Omental fat pad (tissue), 4 donors: ENCODE results near the gene ITGA1. TPM values are rescaled to one million over a fixed set of nuclear protein-coding genes. Genes with fewer than 3 reads are reported as not detected.
A peak's percentile ranks its signal among the peaks of the same experiment; 100 is the strongest.

Source experiments
- ATAC-seq: fragments of 150-250 bp; one replicate; pipeline ENCODE4 v1.9.1; 2016; ENCODE audit warnings: mild to moderate bottlenecking, moderate library complexity; ENCODE audit not compliant: low FRiP score
- DNase-seq: peaks from one replicate; pipeline ENCODE4 v3.0.0-alpha.2; 2019; ENCODE audit warnings: low spot score
- CTCF ChIP-seq, 3 donors: fragments of 450-650 bp; IDR thresholded peaks; one replicate each; pipeline ENCODE4 v1.5.1; 2016 to 2017; ENCODE audit warnings: antibody characterized with exemption in 3 of 3, mild to moderate bottlenecking in 3 of 3, moderate library complexity in 2 of 3
- total RNA-seq, 4 donors: library from RNA; depleted of rRNA; stranded (reverse); fragments of >200 nt; gene quantifications; one replicate each; pipeline ENCODE4 v1.1.0, GENCODE V29; 2016

ITGA1 gene
- total RNA-seq, 4 donors from 2014 or later: 23.0 to 181 (median 55.0) TPM

- ATAC-seq (no peak), DNase-seq (no peak)
- no peak for TF ChIP-seq CTCF (IDR thresholded peaks at IDR 0.05)
These were observed 150.5 kb downstream of the ITGA1 start for GRCh38 chr5:52938226-52938625.

GRCh38 chr5:52943285-52943684 lies 155.6 kb downstream of the ITGA1 start:
- TF ChIP-seq CTCF (IDR thresholded peaks at IDR 0.05): no peak
- no peak for DNase-seq
- peak; percentile 14 for ATAC-seq

- no peak for TF ChIP-seq CTCF (IDR thresholded peaks at IDR 0.05)
- no peak for ATAC-seq
- DNase-seq: no peak
These were observed 156.1 kb downstream of the ITGA1 start for GRCh38 chr5:52943808-52944207.

- TF ChIP-seq CTCF (IDR thresholded peaks at IDR 0.05): no peak
- DNase-seq (no peak), ATAC-seq (no peak)
These were observed 157.3 kb downstream of the ITGA1 start for GRCh38 chr5:52945040-52945439.

- ATAC-seq (no peak), DNase-seq (no peak)
- TF ChIP-seq CTCF (IDR thresholded peaks at IDR 0.05): no peak
These were observed 159.5 kb downstream of the ITGA1 start for GRCh38 chr5:52947208-52947607.

GRCh38 chr5:52947851-52948250 lies 160.1 kb downstream of the ITGA1 start:
- ATAC-seq: no peak
- TF ChIP-seq CTCF (IDR thresholded peaks at IDR 0.05): no peak

GRCh38 chr5:52948418-52949076 lies 160.8 kb downstream of the ITGA1 start:
- TF ChIP-seq CTCF (IDR thresholded peaks at IDR 0.05): peak in 2 of 3 donors; percentile 30 to 80
- ATAC-seq (peak; percentile 93), DNase-seq (peak; percentile 23)

More at GRCh38 chr5:52947851-52948250, 160.1 kb downstream of the ITGA1 start:
- DNase-seq: no peak
